ENCODE results near the gene CASP3.
"Not testable (repeated sequence)": the region's sequence is repeated elsewhere in the genome, so short reads cannot be mapped to it uniquely, and the experiment has no call there.

CASP3 gene

GRCh38 chr4:184602857-184603256, 46.4 kb downstream of the CASP3 start:
- H3K18ac ChIP-seq (ENCODE audit: low read depth in 1 of 2, low read length in 2 of 2); H3K27me3 ChIP-seq (ENCODE audit: control insufficient read depth in 1 of 2, insufficient read depth in 1 of 2, low read length in 2 of 2); H4K91ac ChIP-seq (ENCODE audit: low read length); H3K14ac ChIP-seq (ENCODE audit: low read length in 2 of 2); H3K4ac ChIP-seq (ENCODE audit: low read depth in 1 of 2, low read length in 2 of 2); H2BK120ac ChIP-seq (ENCODE audit: low read depth, low read length); H3K4me1 ChIP-seq (ENCODE audit: control insufficient read depth, insufficient read depth, low read depth, low read length); H2BK5ac ChIP-seq (ENCODE audit: low read depth, low read length, poor library complexity, severe bottlenecking); H3K9me3 ChIP-seq (ENCODE audit: control insufficient read depth, low read length); DNase-seq; H3K4me3 ChIP-seq (ENCODE audit: insufficient read depth in 1 of 2, low read depth in 1 of 2, low read length in 2 of 2); H2BK15ac ChIP-seq (ENCODE audit: low read depth, poor library complexity, severe bottlenecking); H2AFZ ChIP-seq (ENCODE audit: low read depth, low read length); H2AK5ac ChIP-seq (ENCODE audit: low read length, severe bottlenecking); H2BK12ac ChIP-seq (ENCODE audit: low read length in 2 of 2); H3K79me1 ChIP-seq (replicated peaks; ENCODE audit: low read length, poor library complexity, severe bottlenecking); H3K36me3 ChIP-seq (ENCODE audit: control insufficient read depth in 1 of 2, insufficient read depth in 2 of 2, low read depth in 1 of 2, low read length in 2 of 2); H3K9ac ChIP-seq (ENCODE audit: low read length); H3K4me2 ChIP-seq (ENCODE audit: low read length, poor library complexity, severe bottlenecking); H3K23ac ChIP-seq (ENCODE audit: low read length in 2 of 2); H4K8ac ChIP-seq (ENCODE audit: low read length); H3K27ac ChIP-seq (ENCODE audit: low read length, poor library complexity, severe bottlenecking): not testable (repeated sequence)
- WGBS, result no CpG with 5 or more reads among the region's 1 CpG

- not testable (repeated sequence) for H3K27me3 ChIP-seq (ENCODE audit: control insufficient read depth in 1 of 2, insufficient read depth in 1 of 2, low read length in 2 of 2); H3K4ac ChIP-seq (ENCODE audit: low read depth in 1 of 2, low read length in 2 of 2); H3K23ac ChIP-seq (ENCODE audit: low read length in 2 of 2); H3K79me1 ChIP-seq (replicated peaks; ENCODE audit: low read length, poor library complexity, severe bottlenecking); H2BK5ac ChIP-seq (ENCODE audit: low read depth, low read length, poor library complexity, severe bottlenecking); H2BK15ac ChIP-seq (ENCODE audit: low read depth, poor library complexity, severe bottlenecking); H3K4me3 ChIP-seq (ENCODE audit: insufficient read depth in 1 of 2, low read depth in 1 of 2, low read length in 2 of 2); H2BK12ac ChIP-seq (ENCODE audit: low read length in 2 of 2); H3K4me2 ChIP-seq (ENCODE audit: low read length, poor library complexity, severe bottlenecking); H4K91ac ChIP-seq (ENCODE audit: low read length); H3K27ac ChIP-seq (ENCODE audit: low read length, poor library complexity, severe bottlenecking); H2AFZ ChIP-seq (ENCODE audit: low read depth, low read length); H4K8ac ChIP-seq (ENCODE audit: low read length); H3K9me3 ChIP-seq (ENCODE audit: control insufficient read depth, low read length); H3K9ac ChIP-seq (ENCODE audit: low read length); H2AK5ac ChIP-seq (ENCODE audit: low read length, severe bottlenecking); H3K14ac ChIP-seq (ENCODE audit: low read length in 2 of 2); H3K18ac ChIP-seq (ENCODE audit: low read depth in 1 of 2, low read length in 2 of 2); DNase-seq; H2BK120ac ChIP-seq (ENCODE audit: low read depth, low read length); H3K4me1 ChIP-seq (ENCODE audit: control insufficient read depth, insufficient read depth, low read depth, low read length); H3K36me3 ChIP-seq (ENCODE audit: control insufficient read depth in 1 of 2, insufficient read depth in 2 of 2, low read depth in 1 of 2, low read length in 2 of 2)
- WGBS, result 86% methylated on average over 8 of the region's 8 CpGs
Measured at GRCh38 chr4:184600982-184601381, 48.3 kb downstream of the CASP3 start.

GRCh38 chr4:184599492-184600135, 49.6 kb downstream of the CASP3 start:
- Histone ChIP-seq H3K23ac (ENCODE audit: low read length in 2 of 2) (no peak overlapping the region), H2BK120ac (ENCODE audit: low read depth, low read length) (no peak overlapping the region), H3K27ac (ENCODE audit: low read length, poor library complexity, severe bottlenecking) (no peak overlapping the region), H3K14ac (ENCODE audit: low read length in 2 of 2) (no peak overlapping the region), H3K4me3 (ENCODE audit: insufficient read depth in 1 of 2, low read depth in 1 of 2, low read length in 2 of 2) (no peak overlapping the region), H2BK5ac (ENCODE audit: low read depth, low read length, poor library complexity, severe bottlenecking) (no peak overlapping the region), H3K36me3 (ENCODE audit: control insufficient read depth in 1 of 2, insufficient read depth in 2 of 2, low read depth in 1 of 2, low read length in 2 of 2) (no peaks in the 10 kb centered on the region), H4K91ac (ENCODE audit: low read length) (no peak overlapping the region), H3K18ac (ENCODE audit: low read depth in 1 of 2, low read length in 2 of 2) (no peak overlapping the region), H3K4me2 (ENCODE audit: low read length, poor library complexity, severe bottlenecking) (no peak overlapping the region), H2AK5ac (ENCODE audit: low read length, severe bottlenecking) (no peak overlapping the region), H3K4ac (ENCODE audit: low read depth in 1 of 2, low read length in 2 of 2) (no peak overlapping the region), H2AFZ (ENCODE audit: low read depth, low read length) (no peak overlapping the region), H3K27me3 (ENCODE audit: control insufficient read depth in 1 of 2, insufficient read depth in 1 of 2, low read length in 2 of 2) (no peaks in the 10 kb centered on the region), H4K8ac (ENCODE audit: low read length) (no peak overlapping the region), H2BK12ac (ENCODE audit: low read length in 2 of 2) (no peak overlapping the region), H2BK15ac (ENCODE audit: low read depth, poor library complexity, severe bottlenecking) (no peak overlapping the region), H3K79me1 (replicated peaks; ENCODE audit: low read length, poor library complexity, severe bottlenecking) (no peaks in the 10 kb centered on the region), H3K4me1 (ENCODE audit: control insufficient read depth, insufficient read depth, low read depth, low read length) (peaks cover 4% of the 10 kb centered on the region), H3K9me3 (ENCODE audit: control insufficient read depth, low read length) (peaks cover 5% of the 10 kb centered on the region), H3K9ac (ENCODE audit: low read length) (peak overlapping the region; percentile 27)
- WGBS, result 71% methylated on average over 3 of the region's 7 CpGs
- peak; percentile 25 for DNase-seq

DNA sequence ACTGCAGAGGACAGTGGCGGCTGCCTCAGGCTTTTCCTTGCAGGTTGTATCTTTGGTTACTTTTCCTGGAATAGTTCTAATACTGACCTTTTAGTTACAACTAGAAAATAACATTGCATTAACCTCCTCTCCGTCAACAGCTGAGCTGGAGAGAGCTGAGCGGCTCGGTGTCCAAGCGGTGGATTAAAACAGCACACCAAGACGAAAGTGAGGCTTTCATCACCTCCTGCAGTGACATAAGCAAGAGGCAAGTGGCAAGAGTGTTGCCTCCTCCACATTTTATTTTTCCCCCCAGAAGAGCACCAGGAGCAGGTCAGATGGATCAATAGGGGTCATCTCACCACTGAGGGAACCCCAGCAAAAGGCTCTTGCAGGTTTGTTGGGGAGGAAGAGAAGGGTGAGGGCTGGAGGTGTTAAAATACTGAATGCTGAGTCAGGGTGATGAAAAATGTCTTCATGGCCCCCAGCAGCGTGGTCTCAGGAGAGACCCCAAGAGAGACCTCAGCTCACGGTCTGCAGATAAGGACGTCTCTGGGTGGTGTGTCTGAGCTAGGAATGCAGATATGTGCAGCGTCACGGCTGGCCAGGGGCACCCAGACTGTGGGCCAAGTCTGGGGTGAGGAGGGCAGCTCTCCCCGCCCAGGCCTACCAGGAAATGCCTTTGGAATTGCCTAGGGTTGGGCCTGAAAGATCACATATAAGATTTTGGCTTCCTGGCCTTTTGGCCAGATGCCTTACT, 50.3 kb downstream of the CASP3 start:
- Histone ChIP-seq H3K4me3 (ENCODE audit: insufficient read depth in 1 of 2, low read depth in 1 of 2, low read length in 2 of 2) (no peak overlapping the region), H3K9ac (ENCODE audit: low read length) (peak overlapping the region; percentile 27), H3K36me3 (ENCODE audit: control insufficient read depth in 1 of 2, insufficient read depth in 2 of 2, low read depth in 1 of 2, low read length in 2 of 2) (no peaks in the 10 kb centered on the region), H3K9me3 (ENCODE audit: control insufficient read depth, low read length) (peaks cover 5% of the 10 kb centered on the region), H2BK5ac (ENCODE audit: low read depth, low read length, poor library complexity, severe bottlenecking) (no peak overlapping the region), H2BK120ac (ENCODE audit: low read depth, low read length) (no peak overlapping the region), H3K27me3 (ENCODE audit: control insufficient read depth in 1 of 2, insufficient read depth in 1 of 2, low read length in 2 of 2) (no peaks in the 10 kb centered on the region), H4K8ac (ENCODE audit: low read length) (no peak overlapping the region), H3K4ac (ENCODE audit: low read depth in 1 of 2, low read length in 2 of 2) (no peak overlapping the region), H2AFZ (ENCODE audit: low read depth, low read length) (no peak overlapping the region), H3K27ac (ENCODE audit: low read length, poor library complexity, severe bottlenecking) (no peak overlapping the region), H2AK5ac (ENCODE audit: low read length, severe bottlenecking) (no peak overlapping the region), H3K4me1 (ENCODE audit: control insufficient read depth, insufficient read depth, low read depth, low read length) (peaks cover 4% of the 10 kb centered on the region), H3K79me1 (replicated peaks; ENCODE audit: low read length, poor library complexity, severe bottlenecking) (no peaks in the 10 kb centered on the region), H2BK15ac (ENCODE audit: low read depth, poor library complexity, severe bottlenecking) (no peak overlapping the region), H4K91ac (ENCODE audit: low read length) (no peak overlapping the region), H2BK12ac (ENCODE audit: low read length in 2 of 2) (no peak overlapping the region), H3K23ac (ENCODE audit: low read length in 2 of 2) (no peak overlapping the region), H3K14ac (ENCODE audit: low read length in 2 of 2) (no peak overlapping the region), H3K18ac (ENCODE audit: low read depth in 1 of 2, low read length in 2 of 2) (no peak overlapping the region), H3K4me2 (ENCODE audit: low read length, poor library complexity, severe bottlenecking) (no peak overlapping the region)
- DNase-seq, result no peak
- WGBS, result 86% methylated on average over 12 of the region's 12 CpGs
